Glomerular visceral epithelial cell (primary cell): Measurements from ENCODE around the gene GLB1L3.
"Not testable (repeated sequence)": the region's sequence is repeated elsewhere in the genome, so short reads cannot be mapped to it uniquely, and the experiment has no call there.

Experiments
- DNase-seq: peaks from one replicate; pipeline ENCODE4 v3.0.0-alpha.2; 2016; ENCODE audit errors: extremely low spot score

The GLB1L3 gene

DNA sequence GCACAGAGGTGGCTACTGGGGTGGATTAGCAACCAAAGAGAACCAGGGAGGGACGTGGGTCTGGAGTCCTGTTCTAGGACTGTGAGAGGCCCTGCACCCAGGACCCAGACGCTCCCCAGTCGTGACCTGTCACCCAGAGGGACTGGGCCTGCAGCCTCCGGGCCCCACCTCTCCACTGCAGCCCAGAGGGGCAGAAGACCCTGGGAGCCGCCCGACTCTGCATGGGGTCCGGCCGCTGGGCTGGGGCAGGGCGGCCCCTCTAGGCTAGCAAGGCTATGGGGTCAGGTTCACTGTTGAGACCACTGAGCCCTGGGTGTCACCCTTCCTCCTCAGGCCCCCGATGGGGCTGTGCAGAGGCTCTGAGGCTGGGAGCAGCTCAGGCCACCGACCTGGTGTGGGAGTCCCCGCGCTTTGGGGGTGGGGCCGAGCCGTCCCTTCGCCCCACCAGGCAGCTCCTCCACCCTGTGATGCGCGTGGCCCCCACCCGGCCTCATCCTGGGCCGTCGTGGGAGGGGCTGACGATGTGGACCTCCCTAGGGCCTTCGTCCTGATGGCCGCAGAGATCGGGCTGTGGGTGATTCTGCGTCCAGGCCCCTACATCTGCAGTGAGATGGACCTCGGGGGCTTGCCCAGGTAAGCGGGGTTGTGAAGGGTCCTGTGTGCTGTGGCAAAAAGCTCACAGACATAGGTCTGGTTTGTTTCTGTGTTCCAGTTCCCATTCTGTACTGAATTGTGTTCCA, 68.5 kb downstream of the GLB1L3 start:
- not testable (repeated sequence) for DNase-seq

DNA sequence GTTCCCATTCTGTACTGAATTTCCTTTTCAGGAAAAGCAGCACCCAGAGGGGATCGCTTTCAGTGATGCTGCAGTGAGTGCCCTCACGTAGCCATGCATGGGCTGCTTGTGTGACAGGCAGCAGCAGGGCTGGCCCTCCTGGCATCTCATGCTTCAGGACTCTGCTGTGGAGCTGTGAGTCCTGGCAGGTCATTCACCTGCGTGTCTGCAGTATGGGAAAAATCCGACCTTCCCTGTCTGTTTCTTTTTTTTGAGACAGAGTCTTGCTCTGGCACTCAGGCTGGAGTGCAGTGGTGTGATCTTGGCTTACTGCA, 69.0 kb downstream of the GLB1L3 start:
- DNase-seq, result no peak

DNA sequence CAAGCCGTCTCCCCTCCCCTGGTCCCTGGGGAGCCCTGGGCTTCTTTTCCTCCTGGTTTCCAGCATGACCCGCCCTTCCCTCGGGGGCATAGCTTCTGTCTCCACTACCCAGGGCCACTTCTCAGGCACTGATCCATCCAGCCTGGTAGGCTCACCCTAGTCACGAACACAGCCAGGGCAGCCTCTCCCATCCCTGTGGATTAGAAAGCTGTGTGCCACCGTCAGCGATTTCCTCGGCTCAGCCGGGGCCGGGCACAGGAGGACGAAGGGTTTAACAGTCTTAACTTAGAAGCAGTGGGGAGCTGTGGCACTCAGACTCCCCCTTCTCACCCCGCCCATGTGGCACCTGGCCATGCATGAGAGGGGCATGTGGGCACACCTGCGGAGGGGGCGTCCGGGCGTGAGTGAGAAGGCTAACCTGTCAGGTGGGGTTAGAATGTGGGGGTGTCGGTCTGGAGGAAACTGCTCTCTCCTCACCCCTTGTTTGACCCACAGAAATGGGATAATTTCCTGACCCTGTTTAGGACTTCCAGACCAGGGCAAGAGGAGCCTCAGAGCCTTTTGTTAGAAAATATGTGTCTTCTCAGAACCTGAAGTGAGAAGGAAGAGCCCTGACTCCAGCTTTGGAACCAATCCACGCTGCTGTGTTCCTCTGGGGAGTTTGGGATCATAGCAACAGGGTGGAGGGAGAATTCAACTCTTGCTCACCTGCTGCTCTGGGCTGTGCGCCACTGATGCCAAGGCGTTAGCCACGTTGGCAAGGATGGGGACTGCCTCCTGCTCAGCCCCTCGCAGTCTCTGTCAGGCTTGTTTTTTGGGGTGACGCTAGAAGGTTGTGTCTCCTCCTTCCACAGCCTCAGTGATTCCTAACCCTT, 70.2 kb downstream of the GLB1L3 start:
- DNase-seq, result no peak

DNA sequence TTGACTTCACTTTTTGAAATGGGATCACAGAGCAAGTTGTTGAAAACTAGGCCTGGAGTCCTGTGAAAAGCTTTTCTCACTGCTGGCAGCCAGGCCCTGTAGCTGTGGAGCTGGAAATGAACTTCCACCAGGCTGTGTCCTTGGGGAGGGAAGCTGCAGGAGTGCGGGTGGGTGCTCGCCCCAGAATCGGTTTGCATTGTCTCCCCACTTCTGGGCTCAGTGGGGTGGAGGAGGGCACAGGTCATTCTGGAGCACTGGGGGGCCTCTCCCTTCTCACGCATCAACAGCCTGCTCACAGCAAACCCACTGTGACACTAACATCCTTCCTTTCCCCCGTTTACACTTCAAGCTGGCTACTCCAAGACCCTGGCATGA, 70.8 kb downstream of the GLB1L3 start:
- no peak for DNase-seq

GRCh38 chr11:134347441-134347840, 71.3 kb downstream of the GLB1L3 start:
- no peak for DNase-seq

DNA sequence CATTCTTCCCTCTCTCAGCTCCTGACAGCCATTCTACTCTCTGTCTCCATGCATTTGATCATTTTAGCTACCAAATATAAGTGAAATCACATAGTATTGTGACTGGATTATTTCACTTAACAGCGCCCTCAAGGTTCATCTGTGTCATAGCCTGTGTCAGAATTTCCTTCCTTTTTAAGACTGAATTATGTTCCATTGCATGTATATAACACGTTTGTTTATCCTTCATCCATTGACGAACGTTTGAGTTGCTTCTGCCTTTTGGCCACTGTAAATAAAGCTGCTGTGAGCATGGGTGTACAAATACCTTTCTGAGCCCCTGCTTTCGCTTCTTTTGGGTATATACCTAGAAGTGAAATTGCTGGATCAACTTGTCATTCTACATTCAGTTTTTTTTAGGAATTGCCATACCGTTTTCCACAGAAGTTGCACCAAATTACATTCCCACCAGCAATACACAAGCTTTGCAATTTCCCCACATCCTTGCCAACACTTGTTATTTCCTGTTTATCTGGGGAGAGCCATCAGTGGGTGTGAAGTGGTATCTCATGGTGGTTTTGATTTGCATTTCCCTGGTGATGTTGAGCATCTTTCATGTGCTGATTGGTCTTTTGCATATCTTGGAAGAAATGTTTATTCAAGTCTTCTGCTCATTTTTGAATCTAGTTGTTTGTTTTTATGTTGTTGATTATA, 73.1 kb downstream of the GLB1L3 start:
- no peak for DNase-seq

GRCh38 chr11:134349802-134350355, 73.7 kb downstream of the GLB1L3 start:
- no peak for DNase-seq

- no peak for DNase-seq
Observed at GRCh38 chr11:134350381-134350780, 74.2 kb downstream of the GLB1L3 start.

DNA sequence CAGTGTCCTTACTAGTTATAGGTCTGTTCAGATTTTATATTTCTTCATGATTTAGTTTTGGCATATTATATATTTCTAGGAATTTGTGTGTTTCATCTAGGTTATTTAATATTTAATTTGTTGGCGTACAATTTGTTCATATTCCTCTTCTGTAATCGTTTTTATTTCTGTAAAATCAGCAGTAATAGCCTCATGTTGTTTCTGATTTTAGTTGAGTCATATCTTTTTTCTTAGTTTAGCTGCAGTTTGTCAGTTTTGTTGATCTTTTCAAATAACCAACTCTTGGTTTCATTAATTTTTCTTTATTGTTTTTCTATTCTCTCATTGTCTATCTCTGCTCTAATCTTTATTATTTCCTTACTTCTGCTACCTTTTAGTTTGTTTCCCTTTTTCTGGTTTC, 75.9 kb downstream of the GLB1L3 start:
- DNase-seq, result no peak

- no peak for DNase-seq
Observed at GRCh38 chr11:134355136-134355535, 79.0 kb downstream of the GLB1L3 start.

- no peak for DNase-seq
Observed at GRCh38 chr11:134355656-134356055, 79.5 kb downstream of the GLB1L3 start.

- DNase-seq, result no peak
Observed at GRCh38 chr11:134356656-134357544, 80.7 kb downstream of the GLB1L3 start.

- no peak for DNase-seq
Observed at GRCh38 chr11:134357545-134357839, 81.3 kb downstream of the GLB1L3 start.

DNA sequence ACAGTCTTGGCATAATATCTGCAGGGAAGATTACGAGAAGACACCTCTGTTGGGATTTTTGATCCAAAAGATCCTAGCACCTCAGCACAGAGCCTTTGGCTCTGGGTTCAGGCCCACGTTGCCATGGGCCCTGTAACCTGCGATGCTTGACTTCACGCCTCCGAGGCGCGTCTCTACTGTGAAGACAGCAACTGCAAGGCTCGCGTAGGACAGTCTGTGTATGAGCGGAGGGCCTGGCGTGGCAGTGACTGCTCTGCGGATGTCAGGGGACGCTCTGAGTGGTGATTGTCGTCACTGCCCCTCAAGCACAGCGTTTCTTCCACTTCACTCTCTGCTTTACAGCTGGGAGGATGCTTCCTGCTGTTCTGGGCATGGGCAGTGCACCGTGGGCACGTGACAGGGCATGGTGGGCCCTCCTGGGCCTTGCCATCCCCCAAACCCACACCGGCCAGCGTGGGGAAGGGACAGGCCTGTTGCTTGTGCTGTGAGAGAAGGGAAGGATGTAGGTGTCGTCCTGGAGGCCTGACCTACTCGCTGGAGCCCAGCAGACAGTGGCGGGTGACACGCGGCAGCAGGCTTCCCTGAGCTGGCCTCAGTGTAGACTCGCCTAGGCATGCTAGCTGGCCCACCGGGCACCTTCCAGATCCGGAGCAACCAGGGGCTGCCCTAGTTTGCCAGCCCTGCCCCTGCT, 82.1 kb downstream of the GLB1L3 start:
- no peak for DNase-seq

DNA sequence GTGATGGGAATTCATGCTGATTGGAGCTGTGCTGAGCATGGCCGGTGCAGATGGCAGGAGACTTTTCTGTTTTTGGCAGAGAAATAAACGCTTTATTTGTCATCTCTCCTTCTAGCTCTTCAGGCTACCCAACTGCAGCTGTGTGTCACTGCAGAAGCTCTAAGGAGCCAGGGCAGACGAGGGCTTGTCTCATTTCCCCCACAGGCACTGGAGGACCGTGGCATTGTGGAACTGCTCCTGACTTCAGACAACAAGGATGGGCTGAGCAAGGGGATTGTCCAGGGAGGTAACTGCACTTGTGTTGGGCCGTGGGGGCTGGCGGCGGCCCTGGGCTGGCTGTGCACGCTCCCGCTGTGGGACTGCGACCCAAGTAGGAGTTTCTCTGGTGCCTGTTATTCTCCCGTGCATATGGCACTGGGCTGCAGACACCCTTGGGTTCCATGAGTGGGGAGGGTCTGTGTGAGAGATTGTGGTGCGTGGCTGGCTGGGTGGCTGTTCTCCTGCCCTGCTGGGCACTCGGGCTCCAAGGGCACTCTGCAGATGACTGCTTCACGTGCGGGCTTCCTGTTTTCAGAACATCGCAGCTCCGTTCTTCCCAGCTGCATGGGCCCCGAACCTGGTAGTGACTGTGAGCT, 82.8 kb downstream of the GLB1L3 start:
- DNase-seq, result no peak

- DNase-seq, result no peak
Observed at GRCh38 chr11:134359646-134360045, 83.5 kb downstream of the GLB1L3 start.

DNA sequence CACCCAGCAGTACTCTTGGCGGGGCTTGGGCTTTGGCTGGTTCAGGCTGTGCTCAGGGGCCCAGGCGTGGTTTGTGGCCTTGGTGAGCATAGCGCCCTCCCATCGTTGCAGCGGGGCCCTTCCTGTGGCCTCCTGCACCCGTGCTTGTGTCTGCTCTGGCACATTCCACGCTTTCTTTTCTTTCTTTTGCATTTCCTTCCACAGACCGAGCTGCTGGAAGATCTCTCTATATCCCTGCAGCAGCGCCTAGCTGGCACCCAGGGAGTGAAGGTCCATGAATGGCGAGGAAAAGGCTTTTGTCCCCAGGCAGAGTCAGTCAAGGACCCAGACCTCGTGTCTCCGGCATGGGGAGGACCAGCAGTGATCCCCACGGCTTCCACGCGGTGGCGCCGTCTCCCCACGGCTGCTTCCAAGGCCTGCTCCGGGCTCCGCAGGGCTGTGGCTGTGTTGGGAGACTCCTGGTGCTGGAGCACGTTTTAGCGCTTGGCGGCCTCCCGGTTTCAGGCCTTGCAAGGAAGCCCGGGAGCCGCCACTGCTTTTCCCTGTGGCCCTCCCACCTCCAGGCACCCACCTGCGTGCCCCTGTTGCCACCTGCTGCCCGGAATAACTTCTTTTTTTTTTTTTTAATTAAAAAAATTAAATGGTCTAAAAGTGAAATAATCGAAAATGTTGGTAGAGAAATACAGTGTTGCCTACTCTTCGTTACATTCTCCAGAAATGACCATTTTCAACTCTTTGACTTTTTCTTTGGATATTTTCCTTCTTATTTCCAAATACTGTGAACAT, 84.1 kb downstream of the GLB1L3 start:
- DNase-seq, result peak; percentile 57

GRCh38 chr11:134361661-134362060, 85.5 kb downstream of the GLB1L3 start:
- no peak for DNase-seq

DNA sequence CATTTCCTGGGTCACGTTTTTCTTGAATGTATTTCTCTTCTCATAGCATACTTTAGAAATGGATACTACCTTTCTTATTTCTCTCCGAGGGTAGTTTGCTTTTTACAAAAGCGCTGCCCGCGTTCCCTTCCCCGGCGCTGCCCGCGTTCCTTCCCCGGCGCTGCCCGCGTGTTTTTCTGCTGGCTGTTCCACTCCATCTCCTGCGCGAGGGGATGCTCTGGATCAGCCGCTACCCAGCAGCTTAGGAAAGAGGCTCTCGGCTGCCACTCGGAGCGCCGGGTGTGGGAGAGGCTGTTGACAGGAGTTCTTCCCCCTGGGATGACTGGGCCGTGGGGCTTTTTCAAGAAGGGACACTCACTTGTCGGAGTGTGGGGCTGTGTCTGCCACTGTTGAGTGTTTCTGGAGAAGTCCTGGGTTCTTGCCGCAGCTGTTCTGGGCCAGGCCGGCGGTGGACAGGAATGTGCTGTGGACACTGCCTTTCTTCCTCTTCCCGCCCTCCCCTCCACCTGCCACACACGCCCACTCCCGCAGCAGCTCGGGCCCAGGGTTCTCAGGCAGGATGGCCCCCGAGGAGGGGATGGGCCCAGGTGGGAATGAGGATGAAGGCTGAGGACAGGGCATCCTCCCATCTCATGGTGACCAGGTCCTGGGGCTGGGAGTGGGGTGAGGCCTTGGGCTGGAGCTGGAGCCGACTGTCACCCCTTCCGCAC, 86.2 kb downstream of the GLB1L3 start:
- DNase-seq, result no peak
